RPMI8226 (cell line): ENCODE results near the gene KCNC4.

Source experiments
- DNase-seq: peaks from one replicate; pipeline ENCODE4 v3.0.0-alpha.2; 2015

KCNC4 gene

DNA sequence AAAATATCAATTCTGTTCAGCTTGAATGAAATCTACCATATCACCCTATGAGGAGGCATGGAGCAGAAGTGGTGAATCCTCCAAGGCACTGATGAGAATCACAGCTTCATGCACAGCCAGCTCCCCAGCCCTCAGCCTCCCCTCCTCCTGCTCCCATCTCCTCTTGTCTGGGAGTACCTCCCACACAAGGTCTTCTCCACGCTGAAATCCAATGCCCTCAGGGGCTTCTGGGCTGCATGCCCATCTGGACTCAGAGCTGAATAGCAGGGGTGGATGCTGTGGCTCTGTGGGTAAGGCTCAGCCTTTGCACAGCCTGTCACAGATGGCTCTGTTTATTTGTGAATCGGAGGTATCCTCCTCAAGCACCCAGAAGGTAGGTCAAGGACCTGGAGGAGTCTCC lies 48.6 kb downstream of the KCNC4 start:
- no peak for DNase-seq

- peak; percentile 10 for DNase-seq
These were observed 49.7 kb downstream of the KCNC4 start for GRCh38 chr1:110259770-110260169.
